SK-N-SH (cell line): ENCODE data around the gene ATP6V1F.

Experiments
- CHD2 ChIP-seq: fragments of 150-350 bp; IDR thresholded peaks from 2 replicates; pipeline ENCODE4 v1.6.1; 2018; ENCODE audit warnings: low read length; ENCODE audit not compliant: partially characterized antibody
- CTCF ChIP-seq: fragments of 200-600 bp; sonication (generic); IDR thresholded peaks from 2 replicates; pipeline ENCODE4 v1.6.1; 2017; ENCODE audit warnings: antibody characterized with exemption, mild to moderate bottlenecking, moderate library complexity
- EZH2phosphoT487 ChIP-seq: fragments of 200-600 bp; sonication (generic); IDR thresholded peaks from 2 replicates; pipeline ENCODE4 v1.6.1; 2017; ENCODE audit warnings: low read depth, mixed run types, mild to moderate bottlenecking, antibody characterized with exemption, moderate library complexity, borderline replicate concordance
- NRF1 ChIP-seq: IDR thresholded peaks from 2 replicates; pipeline ENCODE4 v1.6.1; 2012; ENCODE audit warnings: low read depth, mild to moderate bottlenecking, low read length
- POLR2AphosphoS5 ChIP-seq: IDR thresholded peaks from 2 replicates; pipeline ENCODE4 v1.6.1; 2012; ENCODE audit warnings: low read depth, low read length
- RAD21 ChIP-seq: IDR thresholded peaks from 2 replicates; pipeline ENCODE4 v1.6.1; 2012; ENCODE audit warnings: mild to moderate bottlenecking, low read length
- SIN3A ChIP-seq: IDR thresholded peaks from 2 replicates; pipeline ENCODE4 v1.6.1; 2012; ENCODE audit warnings: low read depth, mild to moderate bottlenecking, low read length, moderate library complexity, borderline replicate concordance
- TF ChIP-seq, protein P1 (sequence below): IDR thresholded peaks from 2 replicates; pipeline ENCODE4 v1.4.0; 2012; ENCODE audit warnings: low read depth

DNA sequence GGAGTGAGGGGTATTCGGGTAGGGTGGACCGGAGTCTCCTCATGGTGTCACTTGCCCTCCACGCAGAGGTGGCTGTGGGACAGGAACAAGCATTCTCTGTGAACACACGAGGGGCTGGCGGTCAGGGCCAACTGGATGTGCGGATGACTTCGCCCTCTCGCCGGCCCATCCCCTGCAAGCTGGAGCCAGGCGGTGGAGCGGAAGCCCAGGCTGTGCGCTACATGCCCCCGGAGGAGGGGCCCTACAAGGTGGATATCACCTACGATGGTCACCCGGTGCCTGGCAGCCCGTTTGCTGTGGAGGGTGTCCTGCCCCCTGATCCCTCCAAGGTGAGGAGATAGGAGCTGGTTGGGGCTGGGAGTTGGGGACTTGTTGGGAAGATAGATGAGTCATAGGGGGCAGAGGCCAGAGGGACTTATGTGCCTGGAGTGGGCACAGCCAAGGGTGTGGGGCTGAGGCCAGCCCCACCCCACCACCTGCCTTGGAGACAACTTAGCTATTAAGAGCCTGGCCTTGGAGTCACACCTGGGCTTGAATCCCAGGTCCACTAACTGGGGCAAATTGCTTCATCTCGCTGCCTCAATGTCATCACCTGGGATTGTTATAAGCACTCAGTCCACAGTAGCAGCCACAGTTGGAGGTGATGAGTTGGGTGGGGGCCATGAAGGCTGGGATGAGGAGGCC is 18.6 kb upstream of the ATP6V1F start:
- TF ChIP-seq EZH2phosphoT487, result no peak
- TF ChIP-seq CHD2, result no peak
- TF ChIP-seq, protein P1, sequence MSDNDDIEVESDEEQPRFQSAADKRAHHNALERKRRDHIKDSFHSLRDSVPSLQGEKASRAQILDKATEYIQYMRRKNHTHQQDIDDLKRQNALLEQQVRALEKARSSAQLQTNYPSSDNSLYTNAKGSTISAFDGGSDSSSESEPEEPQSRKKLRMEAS, result no peak
- TF ChIP-seq NRF1, result no peak
- TF ChIP-seq CTCF, result no peak
- TF ChIP-seq POLR2AphosphoS5, result no peak
- no peak for TF ChIP-seq SIN3A
- no peak for TF ChIP-seq RAD21
